ENCODE measurements around the gene PRSS27.

- TF ChIP-seq CTCF (conservative IDR thresholded peaks at IDR 0.05) (no peak), EZH2 (IDR thresholded peaks at IDR 0.05; ENCODE audit: low read depth) (no peak)
Observed at GRCh38 chr16:2728034-2728433, 8.0 kb upstream of the PRSS27 start.

Data from PC-9 (cell line).